Fibroblast of peridontal ligament (primary cell): ENCODE data around the gene F2R.
A peak's percentile ranks its signal among the peaks of the same experiment; 100 is the strongest.
"Not testable (repeated sequence)": the region's sequence is repeated elsewhere in the genome, so short reads cannot be mapped to it uniquely, and the experiment has no call there.

ENCODE experiments used
- DNase-seq: peaks from one replicate; pipeline ENCODE4 v3.0.0-alpha.2; 2010; ENCODE audit errors: extremely low read depth

Gene F2R

DNA sequence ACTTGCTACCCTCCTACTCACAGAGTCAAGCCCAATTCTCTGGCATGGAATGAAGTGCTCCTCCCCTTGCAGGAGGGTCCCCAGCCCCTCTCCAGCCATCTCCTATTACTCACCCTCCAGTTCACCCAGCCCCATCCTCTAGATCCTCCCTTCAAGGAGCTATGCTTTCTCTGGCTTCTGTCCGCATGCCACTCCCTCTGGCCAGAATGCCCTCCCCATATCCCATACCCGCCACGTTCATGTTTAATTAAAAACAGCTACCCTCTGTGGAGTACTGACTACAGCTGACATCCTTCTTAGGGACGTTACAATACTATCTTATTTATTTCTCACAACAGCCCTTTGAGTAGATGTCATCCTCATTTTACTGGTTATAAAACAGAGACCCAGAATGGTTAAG, 3.0 kb downstream of the F2R start:
- no peak for DNase-seq

DNA sequence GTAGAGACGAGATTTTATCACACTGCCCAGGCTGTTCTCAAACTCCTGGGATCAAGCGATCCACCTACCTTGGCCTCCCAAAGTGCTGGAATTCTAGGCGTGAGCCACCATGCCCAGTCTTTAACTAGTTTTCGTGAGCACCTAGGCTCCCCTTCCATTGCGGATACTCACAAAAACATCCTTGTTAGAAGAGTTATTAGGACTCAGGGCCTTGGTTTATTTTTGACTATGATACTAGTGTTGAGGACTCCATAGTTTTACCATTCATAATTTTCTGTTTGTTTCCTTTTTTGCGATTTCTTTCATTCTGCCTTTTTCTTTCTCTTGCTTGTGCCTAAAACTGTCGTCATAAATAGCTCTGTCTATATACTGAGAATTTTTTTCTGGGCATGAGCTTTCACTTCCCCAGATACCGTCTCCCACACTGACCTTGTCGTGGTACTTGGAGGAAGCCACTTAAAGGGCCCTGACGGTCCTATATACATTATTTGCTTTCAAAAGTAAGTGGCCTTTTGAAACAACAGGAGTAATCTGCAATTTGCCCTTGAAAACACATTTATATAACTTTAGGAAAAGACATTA, 5.2 kb downstream of the F2R start:
- DNase-seq: no peak

DNA sequence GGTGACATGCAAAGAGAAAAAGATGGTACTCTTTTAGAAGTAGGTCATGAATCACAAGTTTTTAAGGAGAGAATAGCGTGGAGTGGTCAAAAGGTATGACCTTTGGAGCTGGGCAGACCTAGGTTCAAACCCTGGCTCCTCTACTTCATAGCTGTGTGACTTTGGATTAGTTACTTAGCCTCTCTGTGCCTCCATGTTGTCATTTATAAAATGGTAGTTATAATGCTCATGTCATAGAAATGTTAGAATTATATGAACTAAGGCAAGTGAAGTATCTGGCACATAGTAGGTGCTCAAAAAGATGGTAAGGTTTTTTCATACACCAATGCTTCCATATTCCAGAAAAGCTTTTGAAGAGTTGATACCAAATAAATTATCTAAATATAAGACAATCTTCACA, 7.3 kb downstream of the F2R start:
- DNase-seq: no peak

GRCh38 chr5:76723906-76724305, 8.0 kb downstream of the F2R start:
- no peak for DNase-seq

DNA sequence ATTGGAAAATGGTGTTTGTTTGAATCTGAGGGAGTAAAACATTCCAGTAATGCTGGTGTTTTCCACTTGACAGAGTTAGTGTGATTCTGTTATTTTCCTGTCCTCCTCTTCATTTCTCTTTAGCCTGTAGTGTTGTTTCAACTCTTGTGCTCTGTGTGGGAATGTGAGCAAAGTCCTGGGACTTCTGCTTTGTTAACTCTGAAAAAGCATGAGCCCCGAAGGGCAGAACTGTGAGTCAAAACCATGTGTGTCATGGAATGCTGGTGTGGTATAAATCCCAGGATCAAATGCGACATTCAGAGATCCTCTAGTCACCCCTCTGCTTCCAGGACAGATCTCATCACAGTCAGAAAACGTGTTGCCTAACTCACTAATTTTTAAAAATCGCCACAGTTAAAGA, 8.9 kb downstream of the F2R start:
- peak; percentile 65 for DNase-seq

GRCh38 chr5:76728965-76729364, 13.0 kb downstream of the F2R start:
- DNase-seq: no peak

- DNase-seq: no peak
These were observed 13.7 kb downstream of the F2R start for GRCh38 chr5:76729373-76730290.

- no peak for DNase-seq
These were observed 16.6 kb downstream of the F2R start for GRCh38 chr5:76732405-76733048.

GRCh38 chr5:76733049-76733417, 17.1 kb downstream of the F2R start:
- DNase-seq: no peak

GRCh38 chr5:76735762-76736545, 20.0 kb downstream of the F2R start:
- DNase-seq: no peak

DNA sequence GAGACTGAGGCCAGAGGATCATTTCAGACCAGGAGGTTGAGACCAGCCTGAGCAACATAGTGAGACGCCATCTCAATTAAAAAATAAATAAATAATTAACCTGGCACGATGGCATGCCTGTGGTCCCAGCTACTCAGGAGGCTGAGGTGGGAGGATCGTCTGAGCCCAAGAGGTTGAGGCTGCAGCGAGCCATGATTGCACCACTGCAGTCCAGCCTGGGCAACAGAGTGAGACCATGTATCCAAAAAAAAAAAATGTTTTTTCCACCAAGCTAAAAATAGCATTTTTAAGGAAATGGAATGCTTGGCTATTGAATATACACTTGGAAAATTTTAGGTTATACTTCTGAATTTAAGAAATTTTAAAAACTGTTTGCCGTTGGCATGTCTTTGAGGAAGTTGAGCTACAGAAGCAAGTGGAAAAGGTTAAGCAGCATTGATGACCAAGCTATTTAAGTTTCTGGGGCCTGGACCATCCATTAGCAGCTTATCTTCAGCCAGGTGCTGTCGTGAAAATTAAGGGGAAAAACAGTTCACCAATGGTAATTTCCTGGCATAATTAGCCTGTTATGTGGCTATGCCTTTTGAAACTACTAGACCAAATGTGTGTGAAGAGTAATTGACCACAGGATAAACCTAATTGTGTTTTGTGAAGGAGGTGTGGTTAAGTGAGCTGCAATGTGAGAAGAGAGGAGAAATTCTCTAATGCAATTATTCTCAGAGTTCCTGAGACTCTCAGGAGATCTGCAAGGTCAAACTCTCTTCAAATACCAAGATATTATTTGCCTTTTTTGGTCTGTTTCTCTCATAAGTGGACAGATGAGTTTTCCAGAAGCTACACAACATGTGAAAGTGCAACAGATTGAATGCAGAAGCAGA, 21.0 kb downstream of the F2R start:
- no peak for DNase-seq

- no peak for DNase-seq
These were observed 21.9 kb downstream of the F2R start for GRCh38 chr5:76737846-76738245.

DNA sequence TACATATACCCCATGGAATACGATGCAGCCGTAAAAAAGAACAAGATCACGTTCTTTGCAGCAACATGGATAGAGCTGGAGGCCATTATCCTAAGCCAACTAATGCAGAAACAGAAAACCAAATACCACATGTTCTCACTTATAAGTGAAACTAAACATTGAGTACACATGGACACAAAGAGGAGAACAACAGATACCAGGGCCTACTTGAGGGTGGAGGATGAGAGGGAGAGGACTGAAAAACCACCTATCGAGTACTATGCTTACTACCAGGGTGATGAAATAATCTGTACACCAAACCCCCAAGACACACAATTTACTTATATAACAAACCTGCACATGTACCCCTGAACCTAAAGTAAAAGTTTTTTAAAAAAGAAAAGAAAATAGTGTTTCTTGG, 25.6 kb downstream of the F2R start:
- DNase-seq: not testable (repeated sequence)

DNA sequence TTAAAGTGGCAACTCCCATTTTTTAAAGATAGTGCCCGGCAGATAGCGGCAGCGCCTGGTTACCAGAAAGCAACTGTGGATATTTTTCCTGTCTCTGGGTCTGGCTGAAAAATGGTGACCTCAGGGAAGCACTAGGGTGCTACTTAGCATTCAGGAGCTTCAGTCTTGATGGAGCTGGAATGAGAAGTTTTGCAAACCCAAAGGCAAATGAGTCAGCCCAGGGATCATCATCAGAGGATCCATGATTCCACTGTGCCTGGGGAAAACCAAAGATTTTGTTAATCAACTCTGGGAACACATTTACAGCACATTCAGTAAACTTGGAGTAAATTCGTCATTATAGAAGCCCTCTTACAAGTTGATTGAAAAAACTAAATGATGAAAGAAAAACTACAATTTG, 26.7 kb downstream of the F2R start:
- DNase-seq: peak; percentile 91

- no peak for DNase-seq
These were observed 28.7 kb downstream of the F2R start for GRCh38 chr5:76744632-76745031.

GRCh38 chr5:76745670-76746069, 29.7 kb downstream of the F2R start:
- DNase-seq: no peak

DNA sequence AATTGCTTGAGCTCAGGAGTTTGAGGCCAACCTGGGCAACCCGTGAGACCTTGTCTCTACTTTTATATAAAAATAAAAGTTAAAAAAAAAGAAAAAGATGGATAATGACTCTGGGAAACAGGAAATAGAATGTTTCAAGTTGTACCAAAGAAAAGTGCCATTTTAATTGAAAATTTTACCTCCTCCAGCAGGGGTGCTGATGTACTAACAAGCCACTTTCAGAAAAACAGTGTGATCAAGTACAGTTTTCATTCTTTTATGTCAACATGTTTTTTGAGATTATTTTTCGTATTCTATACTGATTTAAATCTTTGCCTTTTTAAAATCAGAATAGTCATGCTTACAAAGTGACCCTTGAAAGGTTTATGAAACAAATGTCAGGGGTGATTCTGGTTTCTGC, 30.8 kb downstream of the F2R start:
- no peak for DNase-seq

DNA sequence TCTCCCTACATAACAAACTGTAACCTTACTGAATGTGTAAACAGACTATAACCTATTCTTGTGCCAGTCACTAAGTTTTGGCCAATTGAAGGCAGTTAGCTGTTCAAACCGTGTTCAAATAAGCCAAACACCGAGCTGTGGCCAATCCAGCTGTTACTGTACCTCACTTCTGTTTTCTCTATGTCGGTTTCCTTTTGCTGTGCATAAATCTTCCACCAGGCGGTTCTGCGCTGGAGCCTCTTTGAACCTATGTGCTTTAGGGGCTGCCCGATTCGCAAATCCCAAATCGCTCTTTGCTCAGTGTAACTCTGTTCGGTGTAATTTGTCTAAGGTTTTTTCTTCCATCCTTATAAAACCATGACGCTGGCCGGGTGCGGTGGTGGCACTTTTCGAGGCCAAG, 31.8 kb downstream of the F2R start:
- DNase-seq: no peak

DNA sequence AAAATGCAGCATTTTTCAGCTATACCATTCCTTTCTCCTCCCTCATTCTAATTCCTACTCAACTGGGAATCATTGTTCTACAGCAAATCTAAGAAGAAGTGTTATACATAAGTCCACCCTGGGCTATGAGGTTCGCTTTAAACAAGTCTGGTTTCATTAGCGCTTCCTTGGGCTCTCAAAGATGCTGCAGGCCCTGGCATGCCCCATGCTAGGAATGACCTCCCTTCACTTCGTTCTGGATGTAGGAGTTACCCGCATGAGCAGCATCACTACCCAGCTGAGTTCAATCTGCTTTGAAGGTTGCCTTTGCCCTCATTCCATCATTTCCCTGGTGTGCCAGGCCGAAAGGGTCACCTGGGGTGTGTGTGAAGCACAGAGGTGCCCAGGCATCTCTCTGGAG, 35.4 kb downstream of the F2R start:
- no peak for DNase-seq

DNA sequence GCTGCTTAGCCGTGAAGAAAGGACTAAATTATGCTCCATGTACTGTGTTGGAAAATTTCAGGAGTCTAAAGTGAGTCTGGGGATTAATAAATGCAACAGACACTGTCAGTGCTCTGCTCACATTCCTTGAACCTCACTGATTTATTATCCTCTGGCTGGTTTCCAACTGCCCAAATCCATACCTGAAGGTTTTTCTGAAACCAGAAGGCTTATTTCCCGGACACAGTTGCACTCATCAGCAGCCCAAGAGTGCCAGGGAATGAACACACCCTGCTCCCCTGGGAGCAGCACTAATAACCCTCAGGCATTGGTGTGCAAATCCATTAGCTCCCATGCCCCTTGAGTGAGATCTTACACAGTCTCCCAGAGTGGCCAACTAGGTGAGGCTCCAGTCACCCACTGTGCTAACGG, 38.7 kb downstream of the F2R start:
- DNase-seq: no peak
